Panc1 (cell line): ENCODE results near the gene POLR3GL.

Experiments
- REST ChIP-seq, 2 experiments: IDR thresholded peaks; 2 replicates each; pipeline ENCODE4 v1.6.1; 2011 to 2012; ENCODE audit warnings: low read depth in 2 of 2, control low read depth in 1 of 2, low read length in 1 of 2, mild to moderate bottlenecking in 1 of 2, moderate library complexity in 1 of 2; ENCODE audit not compliant: insufficient read depth in 1 of 2
- SIN3A ChIP-seq: IDR thresholded peaks from 2 replicates; pipeline ENCODE4 v1.6.1; 2012; ENCODE audit warnings: low read depth, mild to moderate bottlenecking, low read length, moderate library complexity, borderline replicate concordance; ENCODE audit not compliant: insufficient read depth
- TCF7L2 ChIP-seq: IDR thresholded peaks from 2 replicates; pipeline ENCODE4 v1.6.1; 2011; ENCODE audit warnings: mild to moderate bottlenecking, low read depth, low read length, inconsistent platforms
- TF ChIP-seq, protein P1 (sequence below): fragments of 450-650 bp; IDR thresholded peaks from 2 replicates; pipeline ENCODE4 v1.5.1; 2017; ENCODE audit warnings: mild to moderate bottlenecking

DNA sequence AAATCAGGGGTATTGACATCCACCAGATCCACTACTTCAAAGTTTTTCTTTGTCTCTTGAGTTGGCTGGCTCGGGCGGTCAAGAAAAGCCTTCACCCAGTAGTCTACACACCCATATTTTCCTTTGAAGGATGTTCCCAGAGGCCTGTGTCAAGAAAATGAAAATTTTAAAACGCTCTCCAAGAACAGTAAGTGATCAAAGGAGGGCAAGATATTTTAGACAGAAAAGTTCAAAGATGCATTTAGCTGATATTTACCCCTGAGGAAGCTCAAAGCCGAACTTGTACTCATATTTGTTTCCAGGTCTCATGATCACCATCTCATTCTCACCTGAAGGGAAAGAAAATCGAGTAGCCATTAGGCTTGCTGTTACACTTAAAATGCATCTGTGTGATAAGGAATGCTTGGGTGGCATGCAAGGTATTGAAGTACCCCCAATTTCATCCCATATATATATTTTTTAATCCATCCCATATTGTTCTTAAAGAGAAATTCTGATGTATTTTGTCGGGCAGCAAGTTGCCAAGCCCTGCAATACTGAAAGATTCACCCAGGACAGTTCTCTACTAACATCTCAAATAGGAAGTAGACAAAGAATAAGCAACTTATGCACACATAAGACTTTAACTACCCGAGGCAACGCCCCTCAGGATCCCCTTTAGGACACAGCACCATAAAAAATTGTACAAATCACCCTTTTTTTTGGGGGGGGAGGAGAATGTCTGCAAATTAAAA is 30.8 kb downstream of the POLR3GL start:
- TF ChIP-seq, protein P1, sequence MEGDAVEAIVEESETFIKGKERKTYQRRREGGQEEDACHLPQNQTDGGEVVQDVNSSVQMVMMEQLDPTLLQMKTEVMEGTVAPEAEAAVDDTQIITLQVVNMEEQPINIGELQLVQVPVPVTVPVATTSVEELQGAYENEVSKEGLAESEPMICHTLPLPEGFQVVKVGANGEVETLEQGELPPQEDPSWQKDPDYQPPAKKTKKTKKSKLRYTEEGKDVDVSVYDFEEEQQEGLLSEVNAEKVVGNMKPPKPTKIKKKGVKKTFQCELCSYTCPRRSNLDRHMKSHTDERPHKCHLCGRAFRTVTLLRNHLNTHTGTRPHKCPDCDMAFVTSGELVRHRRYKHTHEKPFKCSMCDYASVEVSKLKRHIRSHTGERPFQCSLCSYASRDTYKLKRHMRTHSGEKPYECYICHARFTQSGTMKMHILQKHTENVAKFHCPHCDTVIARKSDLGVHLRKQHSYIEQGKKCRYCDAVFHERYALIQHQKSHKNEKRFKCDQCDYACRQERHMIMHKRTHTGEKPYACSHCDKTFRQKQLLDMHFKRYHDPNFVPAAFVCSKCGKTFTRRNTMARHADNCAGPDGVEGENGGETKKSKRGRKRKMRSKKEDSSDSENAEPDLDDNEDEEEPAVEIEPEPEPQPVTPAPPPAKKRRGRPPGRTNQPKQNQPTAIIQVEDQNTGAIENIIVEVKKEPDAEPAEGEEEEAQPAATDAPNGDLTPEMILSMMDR = no peak
- no peak for TF ChIP-seq REST (IDR thresholded peaks at IDR 0.05; ENCODE audit: insufficient read depth in 1 of 2, low read depth in 2 of 2, low read length in 1 of 2)
- TF ChIP-seq SIN3A = no peak
- TF ChIP-seq TCF7L2 = no peak
